Progenitor cell of endocrine pancreas (in vitro differentiated cells): ENCODE data around the gene PLXNB1. TPM values are rescaled to one million over a fixed set of nuclear protein-coding genes. Genes with fewer than 3 reads are reported as not detected.

ENCODE experiments used
- DNase-seq: peaks from one replicate; pipeline ENCODE4 v3.0.0; 2021; ENCODE audit warnings: low spot score; ENCODE audit not compliant: unreplicated experiment
- H3K27ac Mint-ChIP-seq: 2 replicates; pipeline ENCODE4 v1.8.0; 2021; ENCODE audit warnings: mild to moderate bottlenecking, moderate library complexity, mixed read lengths
- H3K27me3 Mint-ChIP-seq: 2 replicates; pipeline ENCODE4 v1.8.0; 2021; ENCODE audit warnings: mixed read lengths
- H3K36me3 Mint-ChIP-seq: 2 replicates; pipeline ENCODE4 v1.8.0; 2022; ENCODE audit warnings: mixed read lengths; ENCODE audit not compliant: insufficient read depth
- H3K4me1 Mint-ChIP-seq: 2 replicates; pipeline ENCODE4 v1.8.0; 2021; ENCODE audit warnings: low read depth, mixed read lengths
- H3K4me3 Mint-ChIP-seq: 2 replicates; pipeline ENCODE4 v1.8.0; 2021; ENCODE audit warnings: low read depth, mild to moderate bottlenecking, moderate library complexity, mixed read lengths
- H3K9me3 Mint-ChIP-seq: 2 replicates; pipeline ENCODE4 v1.8.0; 2021; ENCODE audit warnings: low read depth, mixed read lengths
- long read RNA-seq: library from polyadenylated mRNA; unstranded; transcript quantifications from one replicate; pipeline ENCODE4 v2.0.0, GENCODE V29; 2020
- total RNA-seq: library from RNA; stranded (reverse); gene quantifications from 2 replicates; pipeline ENCODE4 v1.2.1, GENCODE V29; 2021
- TF ChIP-seq, protein P1 (sequence below): fragments of 200-600 bp; sonication (generic); IDR thresholded peaks from one replicate; pipeline ENCODE4 v1.5.0; 2021; ENCODE audit warnings: antibody characterized with exemption, mild to moderate bottlenecking; ENCODE audit not compliant: unreplicated experiment

PLXNB1 gene, protein sequence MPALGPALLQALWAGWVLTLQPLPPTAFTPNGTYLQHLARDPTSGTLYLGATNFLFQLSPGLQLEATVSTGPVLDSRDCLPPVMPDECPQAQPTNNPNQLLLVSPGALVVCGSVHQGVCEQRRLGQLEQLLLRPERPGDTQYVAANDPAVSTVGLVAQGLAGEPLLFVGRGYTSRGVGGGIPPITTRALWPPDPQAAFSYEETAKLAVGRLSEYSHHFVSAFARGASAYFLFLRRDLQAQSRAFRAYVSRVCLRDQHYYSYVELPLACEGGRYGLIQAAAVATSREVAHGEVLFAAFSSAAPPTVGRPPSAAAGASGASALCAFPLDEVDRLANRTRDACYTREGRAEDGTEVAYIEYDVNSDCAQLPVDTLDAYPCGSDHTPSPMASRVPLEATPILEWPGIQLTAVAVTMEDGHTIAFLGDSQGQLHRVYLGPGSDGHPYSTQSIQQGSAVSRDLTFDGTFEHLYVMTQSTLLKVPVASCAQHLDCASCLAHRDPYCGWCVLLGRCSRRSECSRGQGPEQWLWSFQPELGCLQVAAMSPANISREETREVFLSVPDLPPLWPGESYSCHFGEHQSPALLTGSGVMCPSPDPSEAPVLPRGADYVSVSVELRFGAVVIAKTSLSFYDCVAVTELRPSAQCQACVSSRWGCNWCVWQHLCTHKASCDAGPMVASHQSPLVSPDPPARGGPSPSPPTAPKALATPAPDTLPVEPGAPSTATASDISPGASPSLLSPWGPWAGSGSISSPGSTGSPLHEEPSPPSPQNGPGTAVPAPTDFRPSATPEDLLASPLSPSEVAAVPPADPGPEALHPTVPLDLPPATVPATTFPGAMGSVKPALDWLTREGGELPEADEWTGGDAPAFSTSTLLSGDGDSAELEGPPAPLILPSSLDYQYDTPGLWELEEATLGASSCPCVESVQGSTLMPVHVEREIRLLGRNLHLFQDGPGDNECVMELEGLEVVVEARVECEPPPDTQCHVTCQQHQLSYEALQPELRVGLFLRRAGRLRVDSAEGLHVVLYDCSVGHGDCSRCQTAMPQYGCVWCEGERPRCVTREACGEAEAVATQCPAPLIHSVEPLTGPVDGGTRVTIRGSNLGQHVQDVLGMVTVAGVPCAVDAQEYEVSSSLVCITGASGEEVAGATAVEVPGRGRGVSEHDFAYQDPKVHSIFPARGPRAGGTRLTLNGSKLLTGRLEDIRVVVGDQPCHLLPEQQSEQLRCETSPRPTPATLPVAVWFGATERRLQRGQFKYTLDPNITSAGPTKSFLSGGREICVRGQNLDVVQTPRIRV (N-terminal part only)
- total RNA-seq, result 535 and 543 TPM in 2 replicates
- long read RNA-seq, partial matches to known transcripts, result 129 of 176 reads
- long read RNA-seq, other reads (novel, unspliced or antisense), result 46 of 176 reads

DNA sequence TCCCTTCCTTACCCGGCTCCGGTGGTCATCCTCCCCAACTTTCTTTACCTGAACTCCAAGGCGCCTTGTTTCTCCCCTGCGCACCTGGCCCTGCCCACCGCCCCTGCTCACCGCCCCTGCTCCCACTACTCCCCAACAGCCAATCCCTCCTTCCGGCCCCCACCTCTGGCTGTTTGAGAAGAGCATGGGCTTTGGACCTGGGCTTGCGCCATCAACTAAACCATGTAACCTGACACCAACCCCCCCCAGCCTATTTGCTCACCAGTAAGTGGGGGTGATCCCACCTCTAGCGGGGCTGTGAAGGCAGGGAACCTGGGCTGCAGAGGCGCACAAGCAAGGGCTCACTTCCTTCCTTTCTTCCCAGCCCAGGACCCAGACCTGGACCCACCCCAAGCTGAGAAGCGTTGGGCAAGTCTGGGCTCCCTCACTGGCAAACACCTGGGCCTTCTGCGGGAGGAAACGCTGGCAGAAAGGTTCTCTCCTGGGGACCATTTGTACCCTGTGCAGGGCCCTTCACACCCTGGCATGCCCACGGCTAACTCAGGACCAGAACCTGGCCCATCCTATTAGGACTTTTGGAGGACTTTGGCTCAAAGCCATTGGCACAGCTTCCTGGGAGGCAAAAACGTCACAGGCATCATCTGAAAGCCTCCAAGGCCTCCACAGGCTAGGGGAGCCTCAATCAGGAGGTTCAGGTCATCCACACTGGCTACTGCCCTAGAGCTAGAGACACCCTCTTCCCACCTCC, at the start of gene PLXNB1:
Gene PLXNB1 (minus strand): TSS at position 127 of the 748 bp plus-strand sequence. CDS start 5,475 bp downstream, outside the sequence.
- H3K36me3 Mint-ChIP-seq, result peaks cover 8% of the 10 kb centered on the region
- peak within 1 kb of the TSS; percentile 98 for H3K27ac Mint-ChIP-seq
- H3K4me1 Mint-ChIP-seq, result peaks cover 50% of the 10 kb centered on the region
- DNase-seq, result peak; percentile 69
- TF ChIP-seq, protein P1, sequence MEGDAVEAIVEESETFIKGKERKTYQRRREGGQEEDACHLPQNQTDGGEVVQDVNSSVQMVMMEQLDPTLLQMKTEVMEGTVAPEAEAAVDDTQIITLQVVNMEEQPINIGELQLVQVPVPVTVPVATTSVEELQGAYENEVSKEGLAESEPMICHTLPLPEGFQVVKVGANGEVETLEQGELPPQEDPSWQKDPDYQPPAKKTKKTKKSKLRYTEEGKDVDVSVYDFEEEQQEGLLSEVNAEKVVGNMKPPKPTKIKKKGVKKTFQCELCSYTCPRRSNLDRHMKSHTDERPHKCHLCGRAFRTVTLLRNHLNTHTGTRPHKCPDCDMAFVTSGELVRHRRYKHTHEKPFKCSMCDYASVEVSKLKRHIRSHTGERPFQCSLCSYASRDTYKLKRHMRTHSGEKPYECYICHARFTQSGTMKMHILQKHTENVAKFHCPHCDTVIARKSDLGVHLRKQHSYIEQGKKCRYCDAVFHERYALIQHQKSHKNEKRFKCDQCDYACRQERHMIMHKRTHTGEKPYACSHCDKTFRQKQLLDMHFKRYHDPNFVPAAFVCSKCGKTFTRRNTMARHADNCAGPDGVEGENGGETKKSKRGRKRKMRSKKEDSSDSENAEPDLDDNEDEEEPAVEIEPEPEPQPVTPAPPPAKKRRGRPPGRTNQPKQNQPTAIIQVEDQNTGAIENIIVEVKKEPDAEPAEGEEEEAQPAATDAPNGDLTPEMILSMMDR, result no peak
- H3K27me3 Mint-ChIP-seq, result no peaks in the 10 kb centered on the region
- H3K4me3 Mint-ChIP-seq, result peak within 1 kb of the TSS; percentile 90
- H3K9me3 Mint-ChIP-seq, result no peaks in the 10 kb centered on the region

DNA sequence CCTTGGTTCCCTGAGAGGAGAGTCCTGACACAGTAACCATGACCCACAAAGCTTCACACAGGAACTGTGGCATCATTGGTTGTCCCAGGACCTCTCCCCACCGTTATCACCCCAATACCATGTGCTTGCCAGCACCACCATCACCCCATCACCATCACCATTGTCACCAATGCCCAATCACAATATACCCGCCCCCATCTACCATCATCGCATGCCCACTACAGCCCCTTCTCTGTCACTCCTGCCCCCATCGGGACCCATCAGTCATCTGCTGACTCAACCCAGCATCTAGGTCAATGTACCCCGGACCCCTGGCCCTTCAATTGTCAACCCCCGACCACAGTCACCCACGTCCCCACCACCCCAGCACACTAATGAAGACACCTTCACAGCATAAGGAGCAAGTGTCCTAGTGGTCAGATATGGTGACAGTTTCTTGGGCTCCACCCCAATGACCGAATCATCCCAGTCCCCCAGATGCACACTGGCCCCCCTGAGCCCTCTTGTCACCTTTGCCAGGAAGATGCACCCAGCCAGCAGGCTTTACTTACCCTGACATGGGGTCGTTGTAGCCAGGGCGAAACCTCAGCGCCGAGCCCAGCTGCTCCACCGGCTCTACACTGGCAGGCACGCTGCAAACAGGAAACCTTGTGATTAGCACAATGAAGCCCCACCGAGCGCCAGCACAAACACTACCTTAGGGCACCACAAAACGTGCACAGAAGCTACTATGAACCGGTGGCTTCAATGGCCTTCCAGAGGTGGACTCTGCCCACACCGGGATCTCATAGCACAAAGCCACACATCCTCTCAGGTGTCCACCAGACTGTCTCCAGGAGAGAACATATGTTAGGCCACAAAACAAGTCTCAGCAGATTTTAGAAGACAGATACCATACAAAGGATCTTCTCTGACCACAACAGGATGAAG, 49.0 kb upstream of the PLXNB1 start:
- H3K36me3 Mint-ChIP-seq, result no peaks in the 10 kb centered on the region
- H3K9me3 Mint-ChIP-seq, result no peaks in the 10 kb centered on the region

DNA sequence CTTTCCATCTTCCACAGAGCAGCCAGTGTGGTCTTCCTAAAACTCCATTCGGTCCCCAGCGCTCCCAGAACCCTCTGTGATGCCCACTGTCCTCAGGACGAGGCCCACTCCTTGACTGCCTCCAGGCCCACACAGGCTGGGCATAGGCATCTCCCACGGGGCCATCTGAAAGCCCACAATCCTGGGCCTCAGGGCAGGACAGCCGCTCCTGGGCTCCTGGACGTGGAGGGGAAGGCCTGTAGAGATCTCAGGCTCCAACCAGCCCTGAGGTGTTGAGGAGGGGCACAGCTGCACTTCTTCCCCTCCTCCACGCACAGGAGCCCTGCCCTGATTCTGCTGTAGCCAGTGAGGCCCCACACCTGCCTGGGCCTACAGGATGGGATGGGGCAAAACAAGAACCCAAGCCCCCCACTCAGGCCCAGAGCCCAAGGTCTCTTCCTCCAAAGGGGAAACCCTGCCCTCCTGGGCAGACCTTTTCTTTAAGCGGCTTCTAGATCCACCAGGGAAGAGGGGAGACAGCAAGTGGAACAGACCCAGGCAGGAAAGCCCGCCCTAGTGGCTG, 48.2 kb upstream of the PLXNB1 start:
- DNase-seq, result no peak

More for the DNA sequence above, 49.0 kb upstream of the PLXNB1 start:
- TF ChIP-seq, protein P1, result no peak
- Mint-ChIP-seq H3K4me3 (no peak overlapping the region), H3K4me1 (peaks cover 4% of the 10 kb centered on the region), H3K27ac (peak overlapping the region; percentile 80), H3K27me3 (no peaks in the 10 kb centered on the region)
- DNase-seq, result no peak

More for the DNA sequence above, 48.2 kb upstream of the PLXNB1 start:
- Mint-ChIP-seq H3K4me1 (peaks cover 10% of the 10 kb centered on the region), H3K27ac (no peak overlapping the region), H3K4me3 (no peak overlapping the region), H3K27me3 (no peaks in the 10 kb centered on the region), H3K9me3 (no peaks in the 10 kb centered on the region), H3K36me3 (no peaks in the 10 kb centered on the region)
- TF ChIP-seq, protein P1, result no peak
